Putamen (tissue), 1 donor: Measurements from ENCODE around the gene PTTG1IP.

Experiments used
- DNase-seq: peaks from one replicate; pipeline ENCODE4 v3.0.0-alpha.2; 2016; ENCODE audit warnings: low spot score

Gene PTTG1IP

GRCh38 chr21:44819283-44820243 is 53.9 kb downstream of the PTTG1IP start:
- DNase-seq, result no peak

DNA sequence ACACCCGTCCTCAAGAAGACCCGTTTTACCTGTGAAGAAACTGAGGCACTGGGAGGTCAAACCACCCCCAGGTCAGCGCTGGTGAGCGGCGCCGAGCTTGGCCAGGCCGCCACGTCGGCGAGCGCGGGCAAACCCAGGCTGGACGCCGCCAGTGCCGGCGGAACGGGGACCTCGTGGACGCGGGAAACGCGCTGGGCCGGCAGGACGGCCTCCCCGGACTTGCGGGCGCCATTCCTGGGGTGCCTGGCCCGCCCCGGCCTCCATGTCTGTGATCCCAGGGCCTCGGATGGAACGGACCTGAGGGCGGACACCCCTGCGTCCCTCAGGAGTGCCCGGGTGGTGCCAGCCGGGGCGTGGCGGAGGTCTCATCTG is 54.9 kb downstream of the PTTG1IP start:
- DNase-seq, result no peak

- DNase-seq, result peak; percentile 78
Measured at GRCh38 chr21:44817914-44818639, 55.4 kb downstream of the PTTG1IP start, which contains the start of gene SUMO3. SUMO3 (minus strand) TSS chr21:44818062; CDS start chr21:44817968, 94 bp downstream.

- peak; percentile 90 for DNase-seq
Measured at GRCh38 chr21:44817506-44817880, 56.0 kb downstream of the PTTG1IP start.

DNA sequence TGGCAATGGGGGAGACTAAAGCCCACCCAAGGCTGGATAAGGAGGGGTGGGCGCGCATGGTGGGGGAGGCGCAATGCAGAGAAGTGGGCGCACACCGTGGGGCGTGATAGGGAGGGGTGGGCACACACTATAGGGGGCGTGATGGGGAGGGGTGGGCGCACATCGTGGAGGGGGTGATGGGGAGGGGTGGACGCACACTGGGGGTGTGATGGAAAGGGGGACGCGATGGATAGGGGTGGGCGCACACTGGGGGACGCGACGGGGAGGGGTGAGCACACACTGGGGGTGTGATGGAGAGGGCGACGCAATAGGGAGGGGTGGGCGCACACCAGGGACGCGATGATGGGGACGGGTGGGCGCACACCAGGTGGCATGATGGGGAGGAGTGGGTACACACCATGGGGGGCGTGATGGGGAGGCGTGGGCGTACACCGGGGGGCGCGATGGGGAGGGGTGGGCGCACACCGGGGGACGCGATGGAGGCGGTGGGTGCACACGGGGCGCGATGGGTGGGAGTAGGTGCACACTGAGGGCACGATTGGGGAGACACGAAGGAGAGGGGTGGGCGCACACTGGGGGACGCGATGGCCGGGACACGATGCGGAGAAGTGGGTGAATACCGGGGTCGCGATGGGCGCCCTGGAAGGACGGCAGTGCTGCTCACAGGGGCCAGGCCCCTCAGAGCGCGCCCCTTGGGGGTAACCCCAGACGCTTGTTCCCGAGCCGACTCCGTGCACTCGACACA is 56.6 kb downstream of the PTTG1IP start:
- DNase-seq, result no peak

GRCh38 chr21:44815852-44816628 is 57.5 kb downstream of the PTTG1IP start:
- no peak for DNase-seq

GRCh38 chr21:44815225-44815624 is 58.3 kb downstream of the PTTG1IP start:
- DNase-seq, result no peak

GRCh38 chr21:44814498-44815023 is 58.9 kb downstream of the PTTG1IP start:
- no peak for DNase-seq

- DNase-seq, result no peak
Measured at GRCh38 chr21:44813727-44814126, 59.8 kb downstream of the PTTG1IP start.

GRCh38 chr21:44813149-44813548 is 60.3 kb downstream of the PTTG1IP start:
- DNase-seq, result no peak

GRCh38 chr21:44812640-44813039 is 60.9 kb downstream of the PTTG1IP start:
- DNase-seq, result no peak

- no peak for DNase-seq
Measured at GRCh38 chr21:44810779-44811178, 62.7 kb downstream of the PTTG1IP start.

- DNase-seq, result no peak
Measured at GRCh38 chr21:44805859-44806258, 67.6 kb downstream of the PTTG1IP start.

- no peak for DNase-seq
Measured at GRCh38 chr21:44805226-44805625, 68.3 kb downstream of the PTTG1IP start.

GRCh38 chr21:44804762-44805161 is 68.7 kb downstream of the PTTG1IP start:
- no peak for DNase-seq

GRCh38 chr21:44803651-44804050 is 69.8 kb downstream of the PTTG1IP start:
- no peak for DNase-seq

DNA sequence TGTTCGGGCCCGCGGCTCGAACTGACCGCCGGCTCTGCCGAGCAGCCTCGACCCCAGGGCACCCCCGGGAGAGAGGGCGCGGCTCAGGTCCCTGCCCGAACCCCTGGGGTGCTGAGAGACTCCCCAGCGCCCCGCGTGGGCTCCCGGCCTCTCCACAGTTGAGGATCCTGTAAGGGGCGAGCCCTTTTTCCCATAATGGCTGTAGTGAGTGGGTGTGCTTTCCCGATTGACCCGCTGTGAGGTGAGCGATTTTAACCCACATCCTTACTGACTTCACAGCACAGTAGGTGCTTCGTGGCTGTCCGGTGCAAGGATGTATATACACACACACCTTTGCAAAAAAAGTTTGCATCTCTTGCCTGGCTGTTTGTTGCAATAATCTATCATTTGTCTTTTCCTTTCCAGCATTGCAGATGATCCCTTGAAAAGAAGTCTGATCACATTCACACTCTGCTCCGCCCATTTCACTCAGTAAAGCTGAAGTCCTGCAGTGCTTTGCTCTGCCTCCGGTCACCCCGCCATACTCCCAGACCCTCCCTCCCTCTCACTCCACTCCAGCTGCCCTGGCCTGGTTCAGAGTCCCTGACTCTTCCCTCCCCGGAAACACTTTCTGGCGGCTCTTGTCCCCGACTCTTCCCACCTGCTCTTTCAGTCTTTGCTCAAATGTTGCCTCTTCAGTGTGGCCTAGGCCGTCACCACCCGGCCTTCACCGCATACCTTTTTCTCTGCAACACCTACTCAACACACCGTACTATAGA is 70.9 kb downstream of the PTTG1IP start:
- no peak for DNase-seq

- peak; percentile 80 for DNase-seq
Measured at GRCh38 chr21:44801468-44802395, 71.8 kb downstream of the PTTG1IP start, which contains the start of gene UBE2G2. UBE2G2 (minus strand) TSS chr21:44801820; CDS start chr21:44801748, 72 bp downstream.

- no peak for DNase-seq
Measured at GRCh38 chr21:44800971-44801467, 72.5 kb downstream of the PTTG1IP start.
